Gastroesophageal sphincter (tissue), 3 donors: Measurements from ENCODE around the gene CCDC159.

ENCODE experiments used
- CTCF ChIP-seq, 4 experiments: fragments of 200-600 bp in 2 of 4; fragments of 450-650 bp in 2 of 4; sonication (generic) in 1 of 4; IDR thresholded peaks; one replicate each; pipeline ENCODE4 v1.5.1; 2017 to 2019; ENCODE audit warnings: antibody characterized with exemption in 4 of 4, mild to moderate bottlenecking in 2 of 4, moderate library complexity in 2 of 4
- POLR2A ChIP-seq, 2 donors: fragments of 450-650 bp; IDR thresholded peaks; one replicate each; pipeline ENCODE4 v1.6.1; 2017; ENCODE audit warnings: antibody characterized with exemption in 2 of 2, mild to moderate bottlenecking in 2 of 2, moderate library complexity in 1 of 2
- POLR2AphosphoS5 ChIP-seq: sonication (generic); formaldehyde crosslinking; IDR thresholded peaks from one replicate; pipeline ENCODE4 v1.6.1; 2017; ENCODE audit warnings: antibody characterized with exemption

GRCh38 chr19:11359421-11359820, 13.1 kb downstream of the CCDC159 start:
- TF ChIP-seq CTCF (IDR thresholded peaks at IDR 0.05): no peak
- TF ChIP-seq POLR2A (IDR thresholded peaks at IDR 0.05): no peak
- no peak for TF ChIP-seq POLR2AphosphoS5
